Liver (tissue), 9 donors: Measurements from ENCODE around the gene HNRNPUL1. TPM values are rescaled to one million over a fixed set of nuclear protein-coding genes. Genes with fewer than 3 reads are reported as not detected.
A peak's percentile ranks its signal among the peaks of the same experiment; 100 is the strongest.

Experiments
- DNase-seq: peaks from one replicate; pipeline ENCODE4 v3.0.0-alpha.2; 2017; ENCODE audit warnings: low spot score
- H3K27ac ChIP-seq, 2 donors: one replicate each; pipeline ENCODE4 v1.7.0; 2013; ENCODE audit warnings: inconsistent platforms in 2 of 2, low read length in 2 of 2, control low read depth in 1 of 2, low read depth in 1 of 2, mild to moderate bottlenecking in 1 of 2
- H3K27me3 ChIP-seq, 4 donors: one replicate each; pipeline versions ENCODE4 v1.6.1 to v1.7.0; 2013; ENCODE audit warnings: low read length in 3 of 4, inconsistent platforms in 1 of 4, mild to moderate bottlenecking in 1 of 4, moderate library complexity in 1 of 4; ENCODE audit not compliant: control insufficient read depth in 4 of 4, insufficient read depth in 4 of 4
- H3K36me3 ChIP-seq, 4 donors: one replicate each; pipeline versions ENCODE4 v1.6.1 to v1.7.0; 2013; ENCODE audit warnings: low read length in 3 of 4, mild to moderate bottlenecking in 3 of 4, low read depth in 1 of 4, moderate library complexity in 1 of 4; ENCODE audit not compliant: control insufficient read depth in 4 of 4, insufficient read depth in 3 of 4
- H3K4me1 ChIP-seq, 4 donors: one replicate each; pipeline versions ENCODE4 v1.6.1 to v1.7.0; 2013; ENCODE audit warnings: low read length in 3 of 4, mild to moderate bottlenecking in 3 of 4, moderate library complexity in 1 of 4; ENCODE audit not compliant: control insufficient read depth in 4 of 4, insufficient read depth in 4 of 4
- H3K4me3 ChIP-seq, 3 donors: one replicate each; pipeline versions ENCODE4 v1.6.1 to v1.7.0; 2013; ENCODE audit warnings: low read length in 3 of 3, control low read depth in 1 of 3, low read depth in 1 of 3, mild to moderate bottlenecking in 1 of 3
- H3K9ac ChIP-seq, 2 donors: one replicate each; pipeline ENCODE4 v1.7.0; 2013; ENCODE audit warnings: low read length in 2 of 2, mild to moderate bottlenecking in 2 of 2, moderate library complexity in 2 of 2, control low read depth in 1 of 2, low read depth in 1 of 2
- H3K9me3 ChIP-seq, 4 donors: one replicate each; pipeline versions ENCODE4 v1.6.1 to v1.7.0; 2013; ENCODE audit warnings: low read length in 3 of 4; ENCODE audit not compliant: control insufficient read depth in 4 of 4
- CTCF ChIP-seq: fragments of 150-350 bp; IDR thresholded peaks from 2 replicates; pipeline ENCODE4 v1.5.1; 2017; ENCODE audit warnings: improper control_type of control experiment, low read depth, low read length; ENCODE audit not compliant: missing input control
- EGR1 ChIP-seq, 2 donors: IDR thresholded peaks; 2 replicates each; pipeline ENCODE4 v1.6.1; 2016 to 2018; ENCODE audit warnings: antibody characterized with exemption in 2 of 2, low read depth in 2 of 2
- FOXA1 ChIP-seq: IDR thresholded peaks from 2 replicates; pipeline ENCODE4 v1.6.1; 2016; ENCODE audit warnings: antibody characterized with exemption
- FOXA2 ChIP-seq: IDR thresholded peaks from 2 replicates; pipeline ENCODE4 v1.6.1; 2016; ENCODE audit warnings: antibody characterized with exemption
- GABPA ChIP-seq, 2 donors: IDR thresholded peaks in 1 of 2; conservative IDR thresholded peaks in 1 of 2; 2 replicates each; pipeline ENCODE4 v1.6.1; 2016; ENCODE audit warnings: antibody characterized with exemption in 2 of 2, mild to moderate bottlenecking in 1 of 2, moderate library complexity in 1 of 2
- HNF4A ChIP-seq, 2 donors: conservative IDR thresholded peaks; 2 replicates each; pipeline ENCODE4 v1.6.1; 2016; ENCODE audit warnings: antibody characterized with exemption in 2 of 2, mild to moderate bottlenecking in 2 of 2
- HNF4G ChIP-seq: IDR thresholded peaks from 2 replicates; pipeline ENCODE4 v1.6.1; 2016; ENCODE audit warnings: antibody characterized with exemption
- JUND ChIP-seq, 2 donors: IDR thresholded peaks; 2 replicates each; pipeline ENCODE4 v1.6.1; 2016; ENCODE audit warnings: antibody characterized with exemption in 2 of 2
- MAX ChIP-seq: IDR thresholded peaks from 2 replicates; pipeline ENCODE4 v1.6.1; 2016; ENCODE audit warnings: antibody characterized with exemption
- NR2F2 ChIP-seq: IDR thresholded peaks from 2 replicates; pipeline ENCODE4 v1.6.1; 2016; ENCODE audit warnings: antibody characterized with exemption
- RAD21 ChIP-seq, 2 donors: IDR thresholded peaks; 2 replicates each; pipeline ENCODE4 v1.6.1; 2016; ENCODE audit warnings: antibody characterized with exemption in 2 of 2, mild to moderate bottlenecking in 2 of 2
- RXRA ChIP-seq, 2 donors: IDR thresholded peaks; 2 replicates each; pipeline ENCODE4 v1.6.1; 2017 to 2018; ENCODE audit warnings: antibody characterized with exemption in 2 of 2, mild to moderate bottlenecking in 1 of 2
- SP1 ChIP-seq: IDR thresholded peaks from 2 replicates; pipeline ENCODE4 v1.6.1; 2018; ENCODE audit warnings: antibody characterized with exemption, mild to moderate bottlenecking
- TAF1 ChIP-seq: conservative IDR thresholded peaks from 2 replicates; pipeline ENCODE4 v1.6.1; 2016; ENCODE audit warnings: antibody characterized with exemption, mild to moderate bottlenecking
- YY1 ChIP-seq: IDR thresholded peaks from 2 replicates; pipeline ENCODE4 v1.6.1; 2016; ENCODE audit warnings: antibody characterized with exemption, mild to moderate bottlenecking
- ZBTB33 ChIP-seq: IDR thresholded peaks from 2 replicates; pipeline ENCODE4 v1.6.1; 2016; ENCODE audit warnings: antibody characterized with exemption
- WGBS: extraction: QIAGEN DNeasy Blood & Tissue Kit; methylation state at CpG from one replicate; pipeline ENCODE4 v1.1.7; 2013; 5-methylcytosine and 5-hydroxymethylcytosine counted together
- polyA plus RNA-seq, 2 donors: library from polyadenylated mRNA; stranded (reverse) in 1 of 2; unstranded in 1 of 2; fragments of 200-250 nt in 1 of 2; fragments of >200 nt in 1 of 2; fragmentation: Nextera tagmentation in 1 of 2; extraction: Ambion mirVana in 1 of 2; gene quantifications; one replicate each; pipeline versions ENCODE4 v1.2.1 to v1.2.3, GENCODE V29; 2013 to 2015
- total RNA-seq, 2 donors: library from RNA; depleted of rRNA; stranded (reverse); fragments of >200 nt; gene quantifications; one replicate each; pipeline ENCODE4 v1.2.3, GENCODE V29; 2014
- TF ChIP-seq, protein P1 (sequence below): IDR thresholded peaks from 2 replicates; pipeline ENCODE4 v1.6.1; 2016; ENCODE audit warnings: antibody characterized with exemption, mild to moderate bottlenecking
- TF ChIP-seq, protein P2 (sequence below): IDR thresholded peaks from 2 replicates; pipeline ENCODE4 v1.6.1; 2016; ENCODE audit warnings: antibody characterized with exemption
- donor health status: healthy.
- donor health status: healthy.
- donor health status: healthy.
- donor health status: healthy.
- donor health status: healthy.

HNRNPUL1 gene
- total and polyA plus RNA-seq, 4 donors: 34.9 to 80.2 (median 45.7) TPM

GRCh38 chr19:41217741-41218140 lies 46.4 kb upstream of the HNRNPUL1 start:
- H3K4me1 ChIP-seq: peaks cover 0 to 2% (median 0%) of the 10 kb centered on the region in 4 donors
- no peak overlapping the region for H3K9ac ChIP-seq
- DNase-seq: no peak
- H3K4me3 ChIP-seq: no peak overlapping the region
- no peak overlapping the region for H3K27ac ChIP-seq
- peaks cover 0 to 2% (median 0%) of the 10 kb centered on the region in 4 donors for H3K27me3 ChIP-seq
- WGBS: 72% methylated on average over 7 of the region's 7 CpGs
- H3K9me3 ChIP-seq: no peaks in the 10 kb centered on the region
- H3K36me3 ChIP-seq: no peaks in the 10 kb centered on the region
- TF ChIP-seq TAF1 (no peak), HNF4A (conservative IDR thresholded peaks at IDR 0.05) (no peak), FOXA2 (no peak), RAD21 (IDR thresholded peaks at IDR 0.05) (no peak), HNF4G (no peak), RXRA (IDR thresholded peaks at IDR 0.05) (no peak), ZBTB33 (no peak), EGR1 (IDR thresholded peaks at IDR 0.05; ENCODE audit: low read depth in 2 of 2) (no peak), GABPA (IDR thresholded peaks at IDR 0.05 in 1 of 2, conservative IDR thresholded peaks at IDR 0.05 in 1 of 2) (no peak), NR2F2 (no peak), JUND (IDR thresholded peaks at IDR 0.05) (no peak), SP1 (no peak), MAX (no peak), CTCF (no peak), YY1 (no peak)
- TF ChIP-seq, protein P1, sequence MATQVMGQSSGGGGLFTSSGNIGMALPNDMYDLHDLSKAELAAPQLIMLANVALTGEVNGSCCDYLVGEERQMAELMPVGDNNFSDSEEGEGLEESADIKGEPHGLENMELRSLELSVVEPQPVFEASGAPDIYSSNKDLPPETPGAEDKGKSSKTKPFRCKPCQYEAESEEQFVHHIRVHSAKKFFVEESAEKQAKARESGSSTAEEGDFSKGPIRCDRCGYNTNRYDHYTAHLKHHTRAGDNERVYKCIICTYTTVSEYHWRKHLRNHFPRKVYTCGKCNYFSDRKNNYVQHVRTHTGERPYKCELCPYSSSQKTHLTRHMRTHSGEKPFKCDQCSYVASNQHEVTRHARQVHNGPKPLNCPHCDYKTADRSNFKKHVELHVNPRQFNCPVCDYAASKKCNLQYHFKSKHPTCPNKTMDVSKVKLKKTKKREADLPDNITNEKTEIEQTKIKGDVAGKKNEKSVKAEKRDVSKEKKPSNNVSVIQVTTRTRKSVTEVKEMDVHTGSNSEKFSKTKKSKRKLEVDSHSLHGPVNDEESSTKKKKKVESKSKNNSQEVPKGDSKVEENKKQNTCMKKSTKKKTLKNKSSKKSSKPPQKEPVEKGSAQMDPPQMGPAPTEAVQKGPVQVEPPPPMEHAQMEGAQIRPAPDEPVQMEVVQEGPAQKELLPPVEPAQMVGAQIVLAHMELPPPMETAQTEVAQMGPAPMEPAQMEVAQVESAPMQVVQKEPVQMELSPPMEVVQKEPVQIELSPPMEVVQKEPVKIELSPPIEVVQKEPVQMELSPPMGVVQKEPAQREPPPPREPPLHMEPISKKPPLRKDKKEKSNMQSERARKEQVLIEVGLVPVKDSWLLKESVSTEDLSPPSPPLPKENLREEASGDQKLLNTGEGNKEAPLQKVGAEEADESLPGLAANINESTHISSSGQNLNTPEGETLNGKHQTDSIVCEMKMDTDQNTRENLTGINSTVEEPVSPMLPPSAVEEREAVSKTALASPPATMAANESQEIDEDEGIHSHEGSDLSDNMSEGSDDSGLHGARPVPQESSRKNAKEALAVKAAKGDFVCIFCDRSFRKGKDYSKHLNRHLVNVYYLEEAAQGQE: no peak
- TF ChIP-seq, protein P2, sequence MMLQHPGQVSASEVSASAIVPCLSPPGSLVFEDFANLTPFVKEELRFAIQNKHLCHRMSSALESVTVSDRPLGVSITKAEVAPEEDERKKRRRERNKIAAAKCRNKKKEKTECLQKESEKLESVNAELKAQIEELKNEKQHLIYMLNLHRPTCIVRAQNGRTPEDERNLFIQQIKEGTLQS: no peak

- no peaks in the 10 kb centered on the region for H3K36me3 ChIP-seq
- no peak overlapping the region for H3K4me3 ChIP-seq
- peak overlapping the region; percentile 37 to 55 for H3K27ac ChIP-seq
- no peak for DNase-seq
- 71% methylated on average over 7 of the region's 7 CpGs for WGBS
- TF ChIP-seq JUND (IDR thresholded peaks at IDR 0.05) (no peak), CTCF (no peak), MAX (no peak), RXRA (IDR thresholded peaks at IDR 0.05) (no peak), HNF4A (conservative IDR thresholded peaks at IDR 0.05) (no peak), EGR1 (IDR thresholded peaks at IDR 0.05; ENCODE audit: low read depth in 2 of 2) (no peak), RAD21 (IDR thresholded peaks at IDR 0.05) (no peak), FOXA1 (no peak), SP1 (no peak), NR2F2 (no peak)
- TF ChIP-seq, protein P2: no peak
- peaks cover 0 to 2% (median 0%) of the 10 kb centered on the region in 4 donors for H3K4me1 ChIP-seq
- peaks cover 0 to 2% (median 0%) of the 10 kb centered on the region in 4 donors for H3K27me3 ChIP-seq
- H3K9me3 ChIP-seq: no peaks in the 10 kb centered on the region
- no peak overlapping the region for H3K9ac ChIP-seq
Observed at GRCh38 chr19:41218249-41218614, 45.9 kb upstream of the HNRNPUL1 start.
